HEK293 (cell line): ENCODE data around the gene ADAM19.

Source experiments
- CTCF ChIA-PET: fragments of 350-600 bp; formaldehyde crosslinking; extraction: SDS; loops from one replicate; lab custom pipeline; 2021; ENCODE audit warnings: antibody characterized with exemption; lab: Yijun Ruan, JAX
- POLR2A ChIA-PET: fragments of 300-600 bp; formaldehyde crosslinking; extraction: SDS; loops from one replicate; lab custom pipeline; 2020; ENCODE audit warnings: antibody characterized with exemption, inconsistent platforms; lab: Yijun Ruan, JAX
- H3K27ac ChIP-seq: fragments of 200-500 bp; sonication (Bioruptor generic); 2 replicates; pipeline ENCODE4 v1.5.1; 2014; ENCODE audit warnings: low read depth, low read length, control low read depth, inconsistent platforms; ENCODE audit errors: extremely low read depth
- H3K36me3 ChIP-seq, 2 experiments: fragments of 200-500 bp in 1 of 2; sonication (Bioruptor generic) in 1 of 2; 1 replicate in 1 of 2; 2 replicates in 1 of 2; pipeline ENCODE4 v1.5.1; 2014 to 2017; ENCODE audit warnings: inconsistent platforms in 2 of 2, low read length in 2 of 2; ENCODE audit not compliant: control insufficient read depth in 2 of 2, insufficient read depth in 1 of 2
- H3K4me1 ChIP-seq: fragments of 200-500 bp; sonication (Bioruptor generic); 2 replicates; pipeline ENCODE4 v1.5.1; 2014; ENCODE audit warnings: mild to moderate bottlenecking, low read length, inconsistent platforms; ENCODE audit not compliant: control insufficient read depth, insufficient read depth
- H3K4me3 ChIP-seq: 2 replicates; pipeline ENCODE4 v1.5.1; 2011; ENCODE audit warnings: low read depth, mild to moderate bottlenecking, control low read depth, low read length, moderate library complexity
- H3K9me3 ChIP-seq: fragments of 200-500 bp; sonication (Bioruptor generic); 2 replicates; pipeline ENCODE4 v1.5.1; 2014; ENCODE audit warnings: low read depth, low read length, inconsistent platforms; ENCODE audit not compliant: control insufficient read depth, insufficient read depth
- BCL11A ChIP-seq: fragments of 450-650 bp; formaldehyde crosslinking; IDR thresholded peaks from 2 replicates; pipeline ENCODE4 v1.5.1; 2016; ENCODE audit warnings: low read depth, missing biosample characterization, missing genetic modification characterization
- FEZF1 ChIP-seq: fragments of 450-650 bp; formaldehyde crosslinking; IDR thresholded peaks from 2 replicates; pipeline ENCODE4 v1.5.1; 2016; ENCODE audit warnings: missing biosample characterization, missing genetic modification characterization
- GLI4 ChIP-seq: fragments of 450-650 bp; formaldehyde crosslinking; IDR thresholded peaks from 2 replicates; pipeline ENCODE4 v1.5.1; 2016; ENCODE audit warnings: missing biosample characterization, missing genetic modification characterization
- PRDM1 ChIP-seq: fragments of 450-650 bp; formaldehyde crosslinking; IDR thresholded peaks from 2 replicates; pipeline ENCODE4; 2016; ENCODE audit warnings: missing biosample characterization, missing genetic modification characterization
- SP7 ChIP-seq: fragments of 450-650 bp; formaldehyde crosslinking; IDR thresholded peaks from 2 replicates; pipeline ENCODE4 v1.5.1; 2016; ENCODE audit warnings: missing biosample characterization, missing genetic modification characterization
- TCF7L2 ChIP-seq: IDR thresholded peaks from 2 replicates; pipeline ENCODE4 v1.6.1; 2011; ENCODE audit warnings: low read depth, mild to moderate bottlenecking, inconsistent platforms, low read length, moderate library complexity, borderline replicate concordance
- TRIM28 ChIP-seq: IDR thresholded peaks from 2 replicates; pipeline ENCODE4 v1.6.1; 2011; ENCODE audit warnings: low read length, control low read depth, borderline replicate concordance
- ZBTB20 ChIP-seq: fragments of 450-650 bp; formaldehyde crosslinking; IDR thresholded peaks from 2 replicates; pipeline ENCODE4 v1.5.1; 2016; ENCODE audit warnings: missing biosample characterization, missing genetic modification characterization
- ZBTB7A ChIP-seq: fragments of 450-650 bp; formaldehyde crosslinking; IDR thresholded peaks from 2 replicates; pipeline ENCODE4 v1.5.1; 2016; ENCODE audit warnings: low read depth, missing biosample characterization, missing genetic modification characterization
- ZFP69B ChIP-seq: fragments of 450-650 bp; formaldehyde crosslinking; IDR thresholded peaks from 2 replicates; pipeline ENCODE4 v1.5.1; 2016; ENCODE audit warnings: missing biosample characterization, missing genetic modification characterization
- ZIC2 ChIP-seq: fragments of 450-650 bp; formaldehyde crosslinking; IDR thresholded peaks from 2 replicates; pipeline ENCODE4 v1.5.1; 2016; ENCODE audit warnings: missing biosample characterization, missing genetic modification characterization
- ZNF146 ChIP-seq: fragments of 450-650 bp; formaldehyde crosslinking; IDR thresholded peaks from 2 replicates; pipeline ENCODE4 v1.5.1; 2016; ENCODE audit warnings: missing biosample characterization, missing genetic modification characterization
- ZNF169 ChIP-seq: fragments of 450-650 bp; formaldehyde crosslinking; IDR thresholded peaks from 2 replicates; pipeline ENCODE4 v1.5.1; 2016; ENCODE audit warnings: missing biosample characterization, missing genetic modification characterization
- ZNF211 ChIP-seq: fragments of 450-650 bp; formaldehyde crosslinking; IDR thresholded peaks from 2 replicates; pipeline ENCODE4 v1.5.1; 2016; ENCODE audit warnings: low read depth, missing biosample characterization, missing genetic modification characterization
- ZNF214 ChIP-seq: fragments of 450-650 bp; formaldehyde crosslinking; IDR thresholded peaks from 2 replicates; pipeline ENCODE4 v1.5.1; 2017; ENCODE audit warnings: missing biosample characterization, mild to moderate bottlenecking, missing genetic modification characterization, borderline replicate concordance
- ZNF221 ChIP-seq: fragments of 450-650 bp; formaldehyde crosslinking; IDR thresholded peaks from 2 replicates; pipeline ENCODE4 v1.5.1; 2017; ENCODE audit warnings: missing biosample characterization, missing genetic modification characterization, borderline replicate concordance
- ZNF433 ChIP-seq: fragments of 450-650 bp; formaldehyde crosslinking; IDR thresholded peaks from 2 replicates; pipeline ENCODE4 v1.5.1; 2016; ENCODE audit warnings: missing biosample characterization, missing genetic modification characterization, low read depth
- ZNF501 ChIP-seq: fragments of 450-650 bp; formaldehyde crosslinking; IDR thresholded peaks from 2 replicates; pipeline ENCODE4 v1.5.1; 2016; ENCODE audit warnings: missing biosample characterization, missing genetic modification characterization
- ZNF521 ChIP-seq: fragments of 450-650 bp; formaldehyde crosslinking; IDR thresholded peaks from 2 replicates; pipeline ENCODE4 v1.5.1; 2017; ENCODE audit warnings: missing biosample characterization, mild to moderate bottlenecking, missing genetic modification characterization
- ZNF549 ChIP-seq: fragments of 450-650 bp; IDR thresholded peaks from 2 replicates; pipeline ENCODE4 v1.5.1; 2018; ENCODE audit warnings: missing biosample characterization, missing genetic modification characterization, mild to moderate bottlenecking, inconsistent platforms, moderate library complexity
- ZNF560 ChIP-seq: fragments of 450-650 bp; formaldehyde crosslinking; IDR thresholded peaks from 2 replicates; pipeline ENCODE4 v1.5.1; 2017; ENCODE audit warnings: missing biosample characterization, missing genetic modification characterization, borderline replicate concordance
- ZNF571 ChIP-seq: fragments of 450-650 bp; formaldehyde crosslinking; IDR thresholded peaks from 2 replicates; pipeline ENCODE4 v1.5.0; 2017; ENCODE audit warnings: missing biosample characterization, missing genetic modification characterization
- ZNF600 ChIP-seq: fragments of 450-650 bp; formaldehyde crosslinking; IDR thresholded peaks from 2 replicates; pipeline ENCODE4 v1.5.1; 2016; ENCODE audit warnings: missing biosample characterization, missing genetic modification characterization
- ZNF747 ChIP-seq: fragments of 450-650 bp; formaldehyde crosslinking; IDR thresholded peaks from 2 replicates; pipeline ENCODE4 v1.5.1; 2016; ENCODE audit warnings: missing biosample characterization, missing genetic modification characterization
- ZNF777 ChIP-seq: fragments of 450-650 bp; formaldehyde crosslinking; IDR thresholded peaks from 2 replicates; pipeline ENCODE4 v1.5.1; 2017; ENCODE audit warnings: missing biosample characterization, missing genetic modification characterization, borderline replicate concordance
- ZSCAN23 ChIP-seq: fragments of 450-650 bp; formaldehyde crosslinking; IDR thresholded peaks from 2 replicates; pipeline ENCODE4 v1.5.1; 2016; ENCODE audit warnings: missing biosample characterization, missing genetic modification characterization

Gene ADAM19

GRCh38 chr5:157497875-157498611 lies 77.5 kb downstream of the ADAM19 start:
- H3K27ac ChIP-seq, result no peak overlapping the region
- no peaks in the 10 kb centered on the region for H3K9me3 ChIP-seq
- CTCF ChIA-PET, result interaction anchor here (0.6 kb wide), 1 partner anchor 67 kb away, joined by 3 read pairs; no protein-coding TSS in a partner anchor
- POLR2A ChIA-PET, result no interaction called here
- no peaks in the 10 kb centered on the region for H3K36me3 ChIP-seq
- no peak overlapping the region for H3K4me3 ChIP-seq
- no peaks in the 10 kb centered on the region for H3K4me1 ChIP-seq
- TF ChIP-seq ZIC2 (tag by site-specific recombination) (peak; percentile 40; the same call in 1 of the 2 replicates), ZNF221 (tag by site-specific recombination) (no peak), BCL11A (no peak), ZNF571 (tag by site-specific recombination) (no peak), ZNF747 (no peak), ZNF501 (tag by site-specific recombination) (no peak), ZNF433 (tag by site-specific recombination) (no peak), ZNF549 (tag by site-specific recombination) (no peak)

- TF ChIP-seq GLI4 (tag by site-specific recombination) (no peak), TCF7L2 (no peak), SP7 (no peak), ZBTB20 (tag by site-specific recombination) (no peak), ZNF777 (no peak), ZNF169 (tag by site-specific recombination) (no peak), PRDM1 (tag by site-specific recombination) (no peak), FEZF1 (tag by site-specific recombination) (no peak), ZNF600 (tag by site-specific recombination) (no peak), TRIM28 (no peak), ZNF521 (tag by site-specific recombination) (no peak), ZFP69B (tag by site-specific recombination) (no peak), ZNF146 (tag by site-specific recombination) (no peak), ZBTB7A (tag by site-specific recombination) (no peak), ZSCAN23 (tag by site-specific recombination) (no peak), ZNF211 (tag by site-specific recombination) (no peak), ZNF560 (tag by site-specific recombination) (no peak), ZNF214 (tag by site-specific recombination) (no peak)
- POLR2A ChIA-PET, result no interaction called here
- Histone ChIP-seq H3K36me3 (no peaks in the 10 kb centered on the region), H3K4me1 (no peaks in the 10 kb centered on the region), H3K9me3 (no peaks in the 10 kb centered on the region), H3K27ac (no peak overlapping the region), H3K4me3 (no peak overlapping the region)
- CTCF ChIA-PET, result no interaction called here
These were observed 78.7 kb downstream of the ADAM19 start for GRCh38 chr5:157496864-157497263.
